Muscle of leg (tissue), 11 donors: ENCODE measurements around the gene LRRC40. TPM values are rescaled to one million over a fixed set of nuclear protein-coding genes. Genes with fewer than 3 reads are reported as not detected.
"Not testable (repeated sequence)": the region's sequence is repeated elsewhere in the genome, so short reads cannot be mapped to it uniquely, and the experiment has no call there.

Experiments
- DNase-seq: peaks from one replicate; pipeline ENCODE4 v3.0.0; 2013
- H3K27ac ChIP-seq: one replicate; pipeline ENCODE4 v1.5.1; 2013; ENCODE audit warnings: mild to moderate bottlenecking, low read length, control low read depth
- H3K27me3 ChIP-seq: one replicate; pipeline ENCODE4 v1.6.1; 2013; ENCODE audit warnings: low read length; ENCODE audit not compliant: control insufficient read depth, insufficient read depth
- H3K36me3 ChIP-seq: one replicate; pipeline ENCODE4 v1.6.1; 2013; ENCODE audit warnings: low read length; ENCODE audit not compliant: control insufficient read depth, insufficient read depth
- H3K4me1 ChIP-seq: one replicate; pipeline ENCODE4 v1.6.1; 2013; ENCODE audit warnings: low read length; ENCODE audit not compliant: control insufficient read depth, insufficient read depth
- H3K4me3 ChIP-seq: one replicate; pipeline ENCODE4 v1.5.1; 2013; ENCODE audit warnings: low read length, control low read depth
- H3K9me3 ChIP-seq: replicated peaks from 2 replicates; pipeline ENCODE4 v1.6.1; 2013; ENCODE audit warnings: low read depth, low read length; ENCODE audit not compliant: control insufficient read depth
- WGBS: methylation state at CpG from one replicate; pipeline ENCODE4 v1.1.5; 2013; ENCODE audit warnings: missing lambda C conversion rate; ENCODE audit not compliant: insufficient coverage; 5-methylcytosine and 5-hydroxymethylcytosine counted together
- polyA plus RNA-seq, 8 donors: library from polyadenylated mRNA; unstranded; fragments of 120-200 nt; gene quantifications; one replicate each; pipeline versions ENCODE4 v1.2.1 to v1.2.3, GENCODE V29; 2013; ENCODE audit warnings: inconsistent platforms in 1 of 8, low replicate concordance in 1 of 8; ENCODE audit not compliant: insufficient read length in 8 of 8, insufficient read depth in 1 of 8
- total RNA-seq: library from RNA; stranded (reverse); fragments of 120-200 nt; gene quantifications from one replicate; pipeline ENCODE4 v1.2.4, GENCODE V29; 2013

LRRC40 gene
- total and polyA plus RNA-seq, 9 donors: 13.9 to 19.7 (median 16.9) TPM

GRCh38 chr1:70204600-70204999 is 779 bp downstream of the LRRC40 start:
- Histone ChIP-seq H3K9me3 (no peaks in the 10 kb centered on the region), H3K27ac (no peak overlapping the region), H3K36me3 (peaks cover 9% of the 10 kb centered on the region), H3K4me1 (peaks cover 12% of the 10 kb centered on the region), H3K27me3 (no peaks in the 10 kb centered on the region), H3K4me3 (peak overlapping the region; percentile 90)
- 0% methylated on average over 4 of the region's 4 CpGs for WGBS
- DNase-seq: peak; percentile 7

- Histone ChIP-seq H3K9me3 (no peaks in the 10 kb centered on the region), H3K36me3 (peaks cover 9% of the 10 kb centered on the region), H3K27me3 (no peaks in the 10 kb centered on the region), H3K4me1 (peaks cover 12% of the 10 kb centered on the region), H3K4me3 (no peak overlapping the region), H3K27ac (no peak overlapping the region)
- no peak for DNase-seq
- WGBS: no CpG with 5 or more reads among the region's 1 CpG
Observed at GRCh38 chr1:70204139-70204538, 1.2 kb downstream of the LRRC40 start.

GRCh38 chr1:70202173-70202758 is 3.1 kb downstream of the LRRC40 start:
- H3K27ac ChIP-seq: no peak overlapping the region
- no peak for DNase-seq
- H3K4me1 ChIP-seq: peaks cover 8% of the 10 kb centered on the region
- no peaks in the 10 kb centered on the region for H3K9me3 ChIP-seq
- no peaks in the 10 kb centered on the region for H3K27me3 ChIP-seq
- peaks cover 2% of the 10 kb centered on the region for H3K36me3 ChIP-seq
- 22% methylated on average over 1 of the region's 2 CpGs for WGBS
- H3K4me3 ChIP-seq: no peak overlapping the region

- no peak for DNase-seq
- no CpG with 5 or more reads among the region's 4 CpGs for WGBS
- H3K4me3 ChIP-seq: no peak overlapping the region
Observed at GRCh38 chr1:70200065-70200464, 5.3 kb downstream of the LRRC40 start.

GRCh38 chr1:70196333-70196732 is 9.0 kb downstream of the LRRC40 start:
- no peaks in the 10 kb centered on the region for H3K27me3 ChIP-seq
- H3K4me3 ChIP-seq: no peak overlapping the region
- DNase-seq: no peak
- no peak overlapping the region for H3K27ac ChIP-seq
- 100% methylated on average over 2 of the region's 3 CpGs for WGBS
- no peaks in the 10 kb centered on the region for H3K9me3 ChIP-seq
- H3K36me3 ChIP-seq: no peaks in the 10 kb centered on the region
- H3K4me1 ChIP-seq: no peaks in the 10 kb centered on the region

More at GRCh38 chr1:70200065-70200464, 5.3 kb downstream of the LRRC40 start:
- H3K36me3 ChIP-seq: no peaks in the 10 kb centered on the region
- H3K4me1 ChIP-seq: peaks cover 3% of the 10 kb centered on the region
- no peak overlapping the region for H3K27ac ChIP-seq
- no peaks in the 10 kb centered on the region for H3K9me3 ChIP-seq
- H3K27me3 ChIP-seq: no peaks in the 10 kb centered on the region

GRCh38 chr1:70195342-70195741 is 10.0 kb downstream of the LRRC40 start:
- no peaks in the 10 kb centered on the region for H3K36me3 ChIP-seq
- WGBS: no CpG with 5 or more reads among the region's 4 CpGs
- H3K4me1 ChIP-seq: no peaks in the 10 kb centered on the region
- no peak for DNase-seq
- no peaks in the 10 kb centered on the region for H3K9me3 ChIP-seq
- no peak overlapping the region for H3K27ac ChIP-seq
- H3K27me3 ChIP-seq: no peaks in the 10 kb centered on the region
- no peak overlapping the region for H3K4me3 ChIP-seq

- no peak for DNase-seq
- no peaks in the 10 kb centered on the region for H3K9me3 ChIP-seq
- no peak overlapping the region for H3K27ac ChIP-seq
- H3K4me1 ChIP-seq: no peaks in the 10 kb centered on the region
- H3K27me3 ChIP-seq: no peaks in the 10 kb centered on the region
- no peak overlapping the region for H3K4me3 ChIP-seq
- no peaks in the 10 kb centered on the region for H3K36me3 ChIP-seq
Observed at GRCh38 chr1:70194601-70195000, 10.8 kb downstream of the LRRC40 start.

- not testable (repeated sequence) for H3K4me3 ChIP-seq, H3K36me3 ChIP-seq, H3K4me1 ChIP-seq, H3K27ac ChIP-seq, DNase-seq, H3K27me3 ChIP-seq, H3K9me3 ChIP-seq
Observed at GRCh38 chr1:70192446-70192845, 12.9 kb downstream of the LRRC40 start.

- Histone ChIP-seq H3K9me3 (no peaks in the 10 kb centered on the region), H3K36me3 (no peaks in the 10 kb centered on the region), H3K4me3 (no peak overlapping the region), H3K4me1 (no peaks in the 10 kb centered on the region), H3K27me3 (no peaks in the 10 kb centered on the region), H3K27ac (no peak overlapping the region)
- DNase-seq: no peak
Observed at GRCh38 chr1:70190180-70190579, 15.2 kb downstream of the LRRC40 start.

GRCh38 chr1:70188522-70188921 is 16.9 kb downstream of the LRRC40 start:
- DNase-seq: no peak
- Histone ChIP-seq H3K27ac (no peak overlapping the region), H3K36me3 (peaks cover 4% of the 10 kb centered on the region), H3K4me3 (no peak overlapping the region), H3K27me3 (no peaks in the 10 kb centered on the region), H3K4me1 (no peaks in the 10 kb centered on the region), H3K9me3 (no peaks in the 10 kb centered on the region)
- no CpG with 5 or more reads among the region's 2 CpGs for WGBS

- H3K36me3 ChIP-seq, H3K27me3 ChIP-seq, DNase-seq, H3K4me1 ChIP-seq, H3K4me3 ChIP-seq, H3K9me3 ChIP-seq, H3K27ac ChIP-seq: not testable (repeated sequence)
- no CpG with 5 or more reads among the region's 3 CpGs for WGBS
Observed at GRCh38 chr1:70185181-70185580, 20.2 kb downstream of the LRRC40 start.
